ENCODE results near the gene LRRC31.

The LRRC31 gene

GRCh38 chr3:169827712-169828111 is 42.0 kb downstream of the LRRC31 start:
- no peaks in the 10 kb centered on the region for H3K27me3 Mint-ChIP-seq (ENCODE audit: low read depth, poor library complexity)
- no peak for DNase-seq
- no peak for TF ChIP-seq CTCF (IDR thresholded peaks at IDR 0.05)
- H3K4me3 Mint-ChIP-seq, result no peak overlapping the region
- H3K4me1 Mint-ChIP-seq, result no peaks in the 10 kb centered on the region
- H3K9me3 Mint-ChIP-seq, result no peaks in the 10 kb centered on the region
- H3K27ac Mint-ChIP-seq, result no peak overlapping the region
- no peaks in the 10 kb centered on the region for H3K36me3 Mint-ChIP-seq (ENCODE audit: low read depth)

GRCh38 chr3:169825316-169825715 is 44.4 kb downstream of the LRRC31 start:
- Mint-ChIP-seq H3K9me3 (no peaks in the 10 kb centered on the region), H3K36me3 (ENCODE audit: low read depth) (no peaks in the 10 kb centered on the region)

GRCh38 chr3:169822983-169823382 is 46.8 kb downstream of the LRRC31 start:
- H3K27ac Mint-ChIP-seq, result no peak overlapping the region
- no peaks in the 10 kb centered on the region for H3K27me3 Mint-ChIP-seq (ENCODE audit: low read depth, poor library complexity)
- peaks cover 14% of the 10 kb centered on the region for H3K4me1 Mint-ChIP-seq
- DNase-seq, result no peak
- H3K9me3 Mint-ChIP-seq, result no peaks in the 10 kb centered on the region
- no peak for TF ChIP-seq CTCF (IDR thresholded peaks at IDR 0.05)
- no peaks in the 10 kb centered on the region for H3K36me3 Mint-ChIP-seq (ENCODE audit: low read depth)
- no peak overlapping the region for H3K4me3 Mint-ChIP-seq

More at GRCh38 chr3:169825316-169825715, 44.4 kb downstream of the LRRC31 start:
- no peak for DNase-seq
- Mint-ChIP-seq H3K27ac (no peak overlapping the region), H3K4me3 (no peak overlapping the region), H3K4me1 (peaks cover 9% of the 10 kb centered on the region), H3K27me3 (ENCODE audit: low read depth, poor library complexity) (no peaks in the 10 kb centered on the region)
- no peak for TF ChIP-seq CTCF (IDR thresholded peaks at IDR 0.05)

GRCh38 chr3:169822540-169822939 is 47.2 kb downstream of the LRRC31 start:
- peaks cover 14% of the 10 kb centered on the region for H3K4me1 Mint-ChIP-seq
- no peak overlapping the region for H3K27ac Mint-ChIP-seq
- no peaks in the 10 kb centered on the region for H3K36me3 Mint-ChIP-seq (ENCODE audit: low read depth)
- TF ChIP-seq CTCF (IDR thresholded peaks at IDR 0.05), result no peak
- no peak overlapping the region for H3K4me3 Mint-ChIP-seq
- DNase-seq, result no peak
- H3K27me3 Mint-ChIP-seq (ENCODE audit: low read depth, poor library complexity), result no peaks in the 10 kb centered on the region
- H3K9me3 Mint-ChIP-seq, result no peaks in the 10 kb centered on the region

- Mint-ChIP-seq H3K9me3 (no peaks in the 10 kb centered on the region), H3K4me1 (peaks cover 14% of the 10 kb centered on the region), H3K4me3 (no peak overlapping the region), H3K36me3 (ENCODE audit: low read depth) (no peaks in the 10 kb centered on the region), H3K27me3 (ENCODE audit: low read depth, poor library complexity) (no peaks in the 10 kb centered on the region), H3K27ac (no peak overlapping the region)
- DNase-seq, result no peak
- no peak for TF ChIP-seq CTCF (IDR thresholded peaks at IDR 0.05)
These were observed 47.6 kb downstream of the LRRC31 start for GRCh38 chr3:169822091-169822490.

GRCh38 chr3:169818316-169818715 is 51.4 kb downstream of the LRRC31 start:
- H3K9me3 Mint-ChIP-seq, result peaks cover 32% of the 10 kb centered on the region
- DNase-seq, result no peak

More at GRCh38 chr3:169818316-169818715, 51.4 kb downstream of the LRRC31 start:
- Mint-ChIP-seq H3K27ac (no peak overlapping the region), H3K27me3 (ENCODE audit: low read depth, poor library complexity) (peaks cover 4% of the 10 kb centered on the region), H3K4me1 (peaks cover 19% of the 10 kb centered on the region), H3K4me3 (no peak overlapping the region), H3K36me3 (ENCODE audit: low read depth) (no peaks in the 10 kb centered on the region)
- no peak for TF ChIP-seq CTCF (IDR thresholded peaks at IDR 0.05)
